Fibroblast of peridontal ligament (primary cell): ENCODE data around the gene PDE4B.
"Not testable (repeated sequence)": the region's sequence is repeated elsewhere in the genome, so short reads cannot be mapped to it uniquely, and the experiment has no call there.

Experiments used
- DNase-seq: peaks from one replicate; pipeline ENCODE4 v3.0.0-alpha.2; 2010; ENCODE audit errors: extremely low read depth

Gene PDE4B

GRCh38 chr1:65953170-65953569 lies 160.5 kb downstream of the PDE4B start:
- DNase-seq: no peak

GRCh38 chr1:65955071-65955470 lies 162.4 kb downstream of the PDE4B start:
- DNase-seq: no peak

- no peak for DNase-seq
Measured at GRCh38 chr1:65955503-65955902, 162.8 kb downstream of the PDE4B start.

GRCh38 chr1:65958561-65959350 lies 166.1 kb downstream of the PDE4B start:
- peak; percentile 80 for DNase-seq

- DNase-seq: peak; percentile 42
Measured at GRCh38 chr1:65959896-65960567, 167.3 kb downstream of the PDE4B start.

GRCh38 chr1:65963156-65963888 lies 170.6 kb downstream of the PDE4B start:
- no peak for DNase-seq

GRCh38 chr1:65964123-65964522 lies 171.4 kb downstream of the PDE4B start:
- no peak for DNase-seq

GRCh38 chr1:65965112-65965996 lies 172.7 kb downstream of the PDE4B start:
- no peak for DNase-seq

- not testable (repeated sequence) for DNase-seq
Measured at GRCh38 chr1:65967492-65967891, 174.8 kb downstream of the PDE4B start.

- DNase-seq: no peak
Measured at GRCh38 chr1:65971547-65971946, 178.9 kb downstream of the PDE4B start.

- no peak for DNase-seq
Measured at GRCh38 chr1:65975708-65976107, 183.0 kb downstream of the PDE4B start.

- DNase-seq: peak; percentile 19
Measured at GRCh38 chr1:65979136-65980044, 186.7 kb downstream of the PDE4B start.

GRCh38 chr1:65980237-65980636 lies 187.5 kb downstream of the PDE4B start:
- DNase-seq: no peak

- DNase-seq: no peak
Measured at GRCh38 chr1:65983500-65983899, 190.8 kb downstream of the PDE4B start.

GRCh38 chr1:65985393-65986066 lies 192.8 kb downstream of the PDE4B start:
- DNase-seq: no peak

GRCh38 chr1:65986146-65986545 lies 193.5 kb downstream of the PDE4B start:
- DNase-seq: no peak

GRCh38 chr1:65990161-65990560 lies 197.5 kb downstream of the PDE4B start:
- peak; percentile 38 for DNase-seq

- DNase-seq: no peak
Measured at GRCh38 chr1:65991694-65992093, 199.0 kb downstream of the PDE4B start.

GRCh38 chr1:65992165-65992821 lies 199.6 kb downstream of the PDE4B start:
- DNase-seq: peak; percentile 57
